Stimulated activated CD8-positive, alpha-beta memory T cell treated with anti-CD3 and anti-CD28 coated beads, Interleukin-7, amount 100 ng/mL, for 1 hour (primary cell): Measurements from ENCODE around the gene SKA3.

Experiments used
- DNase-seq, 2 donors: peaks; one replicate each; pipeline ENCODE4 v3.0.0-alpha.2; 2020; ENCODE audit warnings: low read depth in 2 of 2

Gene SKA3

DNA sequence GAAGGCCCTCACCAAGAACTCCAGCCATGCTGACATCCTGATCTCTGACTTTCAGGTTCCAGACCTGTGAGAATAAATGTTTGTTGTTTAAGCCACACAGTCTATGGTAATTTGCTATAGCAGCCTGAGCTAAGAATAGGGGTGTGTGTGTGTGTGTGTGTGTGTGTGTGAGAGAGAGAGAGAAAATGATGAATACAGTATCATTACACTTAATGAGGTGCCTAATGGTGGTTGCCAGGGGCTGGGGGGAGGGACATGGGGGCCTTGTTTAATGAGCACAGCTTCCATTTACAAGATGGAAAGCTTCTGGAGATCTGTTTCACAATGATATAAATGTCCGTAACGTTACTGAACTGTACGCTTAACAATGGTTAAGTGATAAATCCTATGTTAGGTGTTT is 61.1 kb downstream of the SKA3 start:
- DNase-seq: no peak

DNA sequence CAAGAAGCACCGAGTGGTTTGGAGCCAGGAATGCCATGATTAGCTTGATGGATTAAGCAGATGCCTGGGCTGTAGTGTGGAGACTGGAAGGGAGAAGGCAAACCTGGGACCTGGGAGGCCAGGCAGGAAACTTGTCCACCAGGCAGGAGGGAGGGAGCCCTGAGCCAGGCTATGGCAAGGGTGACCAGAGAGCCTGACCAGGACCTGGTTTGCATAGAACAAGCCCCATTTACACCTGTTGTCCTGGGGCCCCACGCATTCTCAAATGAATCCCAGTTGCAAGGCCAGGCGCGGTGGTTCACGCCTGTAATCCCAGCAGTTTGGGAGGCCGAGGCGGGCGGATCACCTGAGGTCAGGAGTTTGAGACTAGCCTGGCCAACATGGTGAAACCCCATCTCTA is 64.8 kb downstream of the SKA3 start:
- no peak for DNase-seq

DNA sequence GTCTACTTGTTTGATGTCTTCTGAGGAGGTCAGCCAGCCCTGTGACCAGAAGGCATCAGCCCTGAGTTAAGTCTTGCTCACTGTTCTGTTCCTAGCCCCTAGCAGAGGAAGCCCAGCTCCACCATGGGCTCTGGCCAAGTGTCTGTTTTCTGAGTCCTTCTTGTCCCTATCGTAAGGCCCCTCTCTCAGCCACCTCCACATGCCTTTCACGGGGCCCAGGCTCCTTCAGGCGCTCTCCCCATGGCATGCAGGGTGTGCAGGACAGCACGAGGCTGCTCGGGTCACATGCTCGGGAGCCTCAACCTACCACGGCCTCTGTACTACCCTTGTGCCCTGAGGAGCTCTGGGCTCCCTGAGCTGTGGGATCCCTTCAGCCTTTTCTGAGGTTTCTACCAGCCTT is 67.2 kb downstream of the SKA3 start:
- no peak for DNase-seq

DNA sequence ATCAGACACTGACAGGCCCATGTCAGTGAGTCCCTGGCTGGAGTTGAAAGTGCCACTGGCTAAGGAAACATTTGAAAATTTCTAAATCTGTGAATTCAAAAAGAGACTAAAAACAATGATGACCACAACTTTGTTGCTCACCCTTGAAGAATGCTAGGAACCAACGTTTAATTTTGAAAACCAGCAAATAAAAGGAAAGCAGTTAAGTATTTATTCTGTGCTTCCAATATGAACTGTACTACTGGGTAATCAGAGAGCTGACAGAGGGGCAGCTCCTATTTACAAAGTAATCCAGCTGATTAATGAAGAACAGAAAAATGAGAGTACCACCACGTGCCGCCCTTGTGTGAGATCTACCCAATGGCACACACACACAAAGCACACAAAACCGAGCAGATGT is 70.3 kb downstream of the SKA3 start:
- no peak for DNase-seq

DNA sequence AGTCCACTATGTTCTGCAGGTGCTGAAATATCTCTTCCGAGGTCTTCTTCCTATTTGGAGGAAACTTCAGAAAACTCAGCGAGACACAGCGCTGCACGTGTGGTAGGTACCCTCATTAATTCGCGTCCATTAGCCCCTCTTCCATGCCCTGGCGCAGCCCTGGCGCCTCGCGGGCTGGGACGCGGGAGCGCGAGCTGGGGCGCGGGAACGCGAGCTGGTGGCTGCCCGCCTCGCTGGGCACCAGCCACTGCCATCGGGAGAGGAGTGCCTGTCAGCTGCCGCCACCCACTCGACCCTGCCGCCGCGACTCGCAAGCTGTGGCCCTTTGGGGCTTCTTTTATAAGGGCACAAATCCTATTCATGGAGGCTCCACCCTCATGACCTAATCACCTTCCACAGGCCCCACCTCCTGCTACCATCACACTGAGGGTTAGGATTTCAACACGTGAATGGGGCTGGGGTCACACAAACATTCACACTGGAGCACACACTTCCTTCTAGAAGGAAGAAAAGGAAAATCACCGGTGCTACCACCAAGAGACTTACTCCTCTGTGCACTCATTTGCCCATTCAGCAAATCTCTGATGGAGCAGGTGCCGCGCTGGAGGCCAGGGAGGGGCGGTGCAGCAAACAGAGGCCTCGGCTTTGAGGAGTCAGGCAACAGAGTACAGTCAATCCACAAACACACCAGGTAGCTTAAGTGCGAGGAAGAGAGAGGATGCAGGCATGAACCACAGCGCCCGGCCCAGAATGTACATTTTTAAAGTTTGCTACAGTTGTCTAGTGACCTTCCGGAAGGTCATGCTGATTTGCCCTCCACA is 71.9 kb downstream of the SKA3 start:
- no peak for DNase-seq
